HepG2 (cell line): ENCODE results near the gene STUB1. TPM values are rescaled to one million over a fixed set of nuclear protein-coding genes. Genes with fewer than 3 reads are reported as not detected.

ENCODE experiments used
- E2F2 ChIP-seq: sonication (generic); formaldehyde crosslinking; IDR thresholded peaks from 2 replicates; pipeline ENCODE4 v1.4.0; 2020; ENCODE audit warnings: missing genetic modification reagents, borderline replicate concordance
- ERF ChIP-seq: IDR thresholded peaks from 2 replicates; pipeline ENCODE4 v1.6.1; 2018; ENCODE audit warnings: missing biosample characterization, missing genetic modification reagents
- FOXO1 ChIP-seq: sonication (generic); formaldehyde crosslinking; IDR thresholded peaks from 2 replicates; pipeline ENCODE4 v1.4.0; 2020; ENCODE audit warnings: missing genetic modification reagents
- GATA4 ChIP-seq: sonication (generic); IDR thresholded peaks from 2 replicates; pipeline ENCODE4 v1.6.1; 2016; ENCODE audit warnings: antibody characterized with exemption, low read depth, borderline replicate concordance
- GATAD1 ChIP-seq: IDR thresholded peaks from 2 replicates; pipeline ENCODE4 v1.6.1; 2016; ENCODE audit warnings: missing genetic modification reagents, missing compliant biosample characterization
- HOXA5 ChIP-seq: sonication (generic); formaldehyde crosslinking; IDR thresholded peaks from 2 replicates; pipeline ENCODE4 v1.4.0; 2020; ENCODE audit warnings: missing genetic modification reagents
- IRF1 ChIP-seq: sonication (generic); formaldehyde crosslinking; IDR thresholded peaks from 2 replicates; pipeline ENCODE4 v1.4.0; 2020; ENCODE audit warnings: low read depth, mild to moderate bottlenecking, missing genetic modification reagents
- ISL2 ChIP-seq: sonication (generic); formaldehyde crosslinking; IDR thresholded peaks from 2 replicates; pipeline ENCODE4 v1.5.0; 2020; ENCODE audit warnings: missing genetic modification reagents
- KDM1A ChIP-seq: IDR thresholded peaks from 2 replicates; pipeline ENCODE4 v1.6.1; 2016; ENCODE audit warnings: missing compliant biosample characterization
- KDM5A ChIP-seq: fragments of 200-600 bp; sonication (generic); IDR thresholded peaks from 2 replicates; pipeline ENCODE4 v1.7.0; 2018; ENCODE audit warnings: antibody characterized with exemption, mild to moderate bottlenecking, low read length, borderline replicate concordance
- NFE2 ChIP-seq: sonication (generic); formaldehyde crosslinking; IDR thresholded peaks from 2 replicates; pipeline ENCODE4 v1.4.0; 2020; ENCODE audit warnings: missing genetic modification reagents
- NR2F6 ChIP-seq, 2 experiments: IDR thresholded peaks; 2 replicates each; pipeline ENCODE4 v1.6.1; 2016; ENCODE audit warnings: antibody characterized with exemption in 1 of 2, mild to moderate bottlenecking in 1 of 2
- RELA ChIP-seq: sonication (generic); formaldehyde crosslinking; IDR thresholded peaks from 2 replicates; pipeline ENCODE4 v1.4.0; 2020; ENCODE audit warnings: missing genetic modification reagents
- REPIN1 ChIP-seq: sonication (generic); formaldehyde crosslinking; IDR thresholded peaks from 2 replicates; pipeline ENCODE4 v1.8.0; 2022; ENCODE audit warnings: missing genetic modification reagents, low read depth, mild to moderate bottlenecking, borderline replicate concordance
- SRSF9 ChIP-seq: fragments of 200-400 bp; formaldehyde crosslinking; IDR thresholded peaks from 2 replicates; pipeline ENCODE4 v1.6.1; 2018; ENCODE audit warnings: borderline replicate concordance, mild to moderate bottlenecking, low read depth, low read length; ENCODE audit not compliant: insufficient read depth, poor library complexity, severe bottlenecking
- TFE3 ChIP-seq: IDR thresholded peaks from 2 replicates; pipeline ENCODE4 v1.6.1; 2016
- ZBTB21 ChIP-seq: sonication (generic); formaldehyde crosslinking; IDR thresholded peaks from 2 replicates; pipeline ENCODE4 v1.4.0; 2020; ENCODE audit warnings: missing genetic modification reagents
- ZNF136 ChIP-seq: sonication (generic); formaldehyde crosslinking; IDR thresholded peaks from 2 replicates; pipeline ENCODE4 v1.8.1; 2022; ENCODE audit warnings: low read depth, mild to moderate bottlenecking, moderate library complexity, missing genetic modification reagents
- ZNF362 ChIP-seq: sonication (generic); formaldehyde crosslinking; IDR thresholded peaks from 2 replicates; pipeline ENCODE4 v1.4.0; 2020; ENCODE audit warnings: missing genetic modification reagents, mild to moderate bottlenecking, borderline replicate concordance
- ZNF616 ChIP-seq: sonication (generic); formaldehyde crosslinking; IDR thresholded peaks from 2 replicates; pipeline ENCODE4 v1.5.0; 2020; ENCODE audit warnings: low read depth, mild to moderate bottlenecking, missing genetic modification reagents
- ZNF691 ChIP-seq: sonication (generic); formaldehyde crosslinking; IDR thresholded peaks from 2 replicates; pipeline ENCODE4 v1.4.0; 2020; ENCODE audit warnings: missing genetic modification reagents, low read depth, mild to moderate bottlenecking, borderline replicate concordance
- ZNF775 ChIP-seq: sonication (generic); formaldehyde crosslinking; IDR thresholded peaks from 2 replicates; pipeline ENCODE4 v1.4.0; 2020; ENCODE audit warnings: missing genetic modification reagents, mild to moderate bottlenecking, moderate library complexity, borderline replicate concordance
- ZNF883 ChIP-seq: sonication (generic); formaldehyde crosslinking; IDR thresholded peaks from 2 replicates; pipeline ENCODE4 v1.5.1; 2020; ENCODE audit warnings: mild to moderate bottlenecking, missing genetic modification reagents; ENCODE audit errors: not compliant biosample characterization
- ZZZ3 ChIP-seq: sonication (generic); formaldehyde crosslinking; IDR thresholded peaks from 2 replicates; pipeline ENCODE4 v1.4.0; 2020; ENCODE audit warnings: missing genetic modification reagents, mild to moderate bottlenecking, borderline replicate concordance
- polyA plus RNA-seq, 8 experiments: library from polyadenylated mRNA; depleted of rRNA in 3 of 8; stranded (reverse) in 7 of 8; unstranded in 1 of 8; fragments of >200 nt; fragmentation: Illumina TruSeq in 4 of 8; extraction: Trizol in 4 of 8; gene quantifications; 2 replicates each; pipeline versions ENCODE4 v1.2.1 to v1.2.3, GENCODE V29; 2011 to 2016; ENCODE audit warnings: low read depth in 4 of 8, missing spikeins in 1 of 8, mixed read lengths in 1 of 8; ENCODE audit not compliant: insufficient read depth in 1 of 8
- total RNA-seq, 5 experiments: library from RNA; depleted of rRNA; stranded (reverse); fragments of >200 nt; fragmentation: Illumina TruSeq; extraction: Trizol; gene quantifications; 2 replicates each; pipeline ENCODE4 v1.2.3, GENCODE V29; 2016; ENCODE audit warnings: low read depth in 1 of 5

STUB1 gene
- total and polyA plus RNA-seq, 2 of the 13 experiments (the other 11 are each of a cell fraction or from before 2014, with no cell fraction given), result 52.9 to 78.2 TPM

DNA sequence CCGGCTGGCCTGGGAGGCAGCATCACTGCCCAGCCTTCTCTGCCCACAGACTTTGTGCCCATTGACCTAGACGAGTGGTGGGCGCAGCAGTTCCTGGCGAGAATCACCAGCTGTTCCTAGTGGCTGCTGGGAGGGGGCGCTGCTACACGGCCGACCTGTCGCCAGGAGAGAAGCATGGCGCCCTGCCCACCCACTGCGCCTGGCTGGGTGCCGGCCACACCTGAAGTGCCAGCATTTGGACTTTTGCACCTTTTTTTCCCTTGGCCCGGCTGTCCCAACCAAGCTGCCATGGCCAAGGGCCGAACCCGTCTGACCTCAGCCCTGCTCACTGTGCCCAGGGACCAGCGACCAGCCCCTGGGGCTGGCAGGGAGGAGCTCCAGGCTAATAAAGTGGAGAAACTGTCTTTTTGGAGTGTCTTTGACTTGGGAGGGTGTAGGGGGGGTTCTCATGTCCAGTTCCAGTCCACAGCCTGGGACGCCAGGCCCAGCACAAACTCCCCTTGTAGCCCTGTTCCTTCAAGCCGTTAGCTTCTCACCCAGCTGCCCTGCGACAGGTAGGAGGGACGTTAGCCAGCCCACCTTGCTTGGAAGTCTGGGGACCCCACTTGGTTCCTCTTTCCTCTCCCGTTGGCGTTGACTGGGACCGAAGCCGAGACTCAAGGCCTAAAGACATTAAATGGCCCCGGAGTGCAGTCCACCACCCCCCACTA, 32.0 kb upstream of the STUB1 start (continued):
- no peak for TF ChIP-seq ZNF616
- 0 out of 2 replicates have a peak, but pooled peaks have one; percentile 28 for TF ChIP-seq GATAD1 (CRISPR knock-in tag)
- TF ChIP-seq REPIN1 (CRISPR knock-in tag), result no peak
- 0 out of 2 replicates have a peak, but pooled peaks have one; percentile 28 for TF ChIP-seq KDM1A
- TF ChIP-seq KDM5A, result no peak
- TF ChIP-seq FOXO1 (CRISPR knock-in tag), result no peak
- TF ChIP-seq TFE3, result no peak
- 0 out of 2 replicates have a peak, but pooled peaks have one; percentile 31 for TF ChIP-seq ERF (CRISPR knock-in tag)
- TF ChIP-seq GATA4, result no peak
- no peak for TF ChIP-seq ZNF775 (CRISPR knock-in tag)
- no peak; the same call in 1 of the 2 replicates for TF ChIP-seq NR2F6 (IDR thresholded peaks at IDR 0.05)
- TF ChIP-seq NR2F6 (CRISPR knock-in tag; IDR thresholded peaks at IDR 0.05), result peak; percentile 60; the same call in 1 of the 2 replicates
- no peak for TF ChIP-seq NFE2 (CRISPR knock-in tag)
- TF ChIP-seq ZNF691 (CRISPR knock-in tag), result 0 out of 2 replicates have a peak, but pooled peaks have one; percentile 9
- no peak for TF ChIP-seq ZNF362 (CRISPR knock-in tag)
- TF ChIP-seq SRSF9, result no peak
- TF ChIP-seq ZNF883, result no peak
- no peak for TF ChIP-seq E2F2 (CRISPR knock-in tag)
- TF ChIP-seq ZNF136 (CRISPR knock-in tag), result no peak
- TF ChIP-seq ZZZ3 (CRISPR knock-in tag), result no peak
- no peak for TF ChIP-seq RELA (CRISPR knock-in tag)
- no peak for TF ChIP-seq ZBTB21
- no peak for TF ChIP-seq HOXA5
- TF ChIP-seq ISL2 (CRISPR knock-in tag), result no peak
- no peak for TF ChIP-seq IRF1 (CRISPR knock-in tag)
